Epithelial cell of proximal tubule (primary cell): ENCODE measurements around the gene TM9SF4. TPM values are rescaled to one million over a fixed set of nuclear protein-coding genes. Genes with fewer than 3 reads are reported as not detected.

Source experiments
- DNase-seq: peaks from one replicate; pipeline ENCODE4 v3.0.0-alpha.2; 2011; ENCODE audit warnings: low read depth
- H3K4me3 ChIP-seq: 2 replicates; pipeline ENCODE4 v1.5.1; 2011; ENCODE audit warnings: low read depth, mild to moderate bottlenecking, low read length
- total RNA-seq: library from RNA; depleted of rRNA; stranded (reverse); fragments of >200 nt; gene quantifications from 2 replicates; pipeline ENCODE4 v1.2.3, GENCODE V29; 2015
- TF ChIP-seq, protein P1 (sequence below): conservative IDR thresholded peaks from 2 replicates; pipeline ENCODE4 v1.5.1; 2012; ENCODE audit warnings: low read depth, mild to moderate bottlenecking, low read length

The TM9SF4 gene
- total RNA-seq, 1 donor from 2014 or later: 25.7 TPM

DNA sequence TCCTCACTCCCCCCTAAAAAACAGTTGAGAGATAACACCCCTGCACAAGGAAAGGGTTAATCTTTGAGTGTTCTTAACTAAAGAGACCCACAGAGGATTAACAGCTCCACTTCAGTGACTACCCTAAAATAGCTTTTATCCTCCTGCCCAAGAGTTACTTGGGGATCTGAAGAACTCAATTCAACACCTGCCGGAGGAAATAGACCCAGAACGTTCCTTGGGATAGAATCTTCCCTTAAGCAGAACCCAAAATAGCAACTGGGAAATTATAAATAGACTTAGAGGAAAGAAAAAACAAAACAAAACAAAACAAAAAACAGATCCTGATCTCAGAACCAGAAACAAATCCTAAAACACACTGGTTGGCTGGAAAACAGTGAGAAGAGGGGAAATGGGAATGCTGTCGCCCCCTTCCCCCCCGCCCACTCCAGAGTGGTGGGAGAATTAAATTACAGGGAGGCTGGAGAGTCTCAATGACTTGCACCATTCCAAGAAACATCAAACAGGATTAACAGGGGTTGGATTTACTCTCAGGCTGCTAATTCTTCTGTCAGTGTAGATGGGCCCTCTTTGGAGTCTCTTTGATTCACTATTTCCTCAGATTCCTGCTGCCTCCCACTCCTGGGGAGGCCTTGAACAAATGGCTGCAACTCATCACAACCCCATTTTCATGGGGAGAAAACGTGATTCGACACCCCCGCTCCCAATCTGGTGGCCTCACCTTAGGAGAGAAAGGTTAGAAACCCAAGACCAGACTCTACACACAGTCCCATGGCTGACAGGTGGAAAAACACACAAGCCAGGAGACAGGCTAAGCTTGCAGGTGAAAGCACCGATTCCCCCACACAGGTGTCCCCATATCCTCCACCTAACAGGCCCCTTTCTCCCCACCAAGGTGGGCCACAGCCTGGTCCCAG, 96.6 kb downstream of the TM9SF4 start:
- TF ChIP-seq, protein P1, sequence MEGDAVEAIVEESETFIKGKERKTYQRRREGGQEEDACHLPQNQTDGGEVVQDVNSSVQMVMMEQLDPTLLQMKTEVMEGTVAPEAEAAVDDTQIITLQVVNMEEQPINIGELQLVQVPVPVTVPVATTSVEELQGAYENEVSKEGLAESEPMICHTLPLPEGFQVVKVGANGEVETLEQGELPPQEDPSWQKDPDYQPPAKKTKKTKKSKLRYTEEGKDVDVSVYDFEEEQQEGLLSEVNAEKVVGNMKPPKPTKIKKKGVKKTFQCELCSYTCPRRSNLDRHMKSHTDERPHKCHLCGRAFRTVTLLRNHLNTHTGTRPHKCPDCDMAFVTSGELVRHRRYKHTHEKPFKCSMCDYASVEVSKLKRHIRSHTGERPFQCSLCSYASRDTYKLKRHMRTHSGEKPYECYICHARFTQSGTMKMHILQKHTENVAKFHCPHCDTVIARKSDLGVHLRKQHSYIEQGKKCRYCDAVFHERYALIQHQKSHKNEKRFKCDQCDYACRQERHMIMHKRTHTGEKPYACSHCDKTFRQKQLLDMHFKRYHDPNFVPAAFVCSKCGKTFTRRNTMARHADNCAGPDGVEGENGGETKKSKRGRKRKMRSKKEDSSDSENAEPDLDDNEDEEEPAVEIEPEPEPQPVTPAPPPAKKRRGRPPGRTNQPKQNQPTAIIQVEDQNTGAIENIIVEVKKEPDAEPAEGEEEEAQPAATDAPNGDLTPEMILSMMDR: no peak
- peak overlapping the region; percentile 100 for H3K4me3 ChIP-seq
- DNase-seq: no peak

DNA sequence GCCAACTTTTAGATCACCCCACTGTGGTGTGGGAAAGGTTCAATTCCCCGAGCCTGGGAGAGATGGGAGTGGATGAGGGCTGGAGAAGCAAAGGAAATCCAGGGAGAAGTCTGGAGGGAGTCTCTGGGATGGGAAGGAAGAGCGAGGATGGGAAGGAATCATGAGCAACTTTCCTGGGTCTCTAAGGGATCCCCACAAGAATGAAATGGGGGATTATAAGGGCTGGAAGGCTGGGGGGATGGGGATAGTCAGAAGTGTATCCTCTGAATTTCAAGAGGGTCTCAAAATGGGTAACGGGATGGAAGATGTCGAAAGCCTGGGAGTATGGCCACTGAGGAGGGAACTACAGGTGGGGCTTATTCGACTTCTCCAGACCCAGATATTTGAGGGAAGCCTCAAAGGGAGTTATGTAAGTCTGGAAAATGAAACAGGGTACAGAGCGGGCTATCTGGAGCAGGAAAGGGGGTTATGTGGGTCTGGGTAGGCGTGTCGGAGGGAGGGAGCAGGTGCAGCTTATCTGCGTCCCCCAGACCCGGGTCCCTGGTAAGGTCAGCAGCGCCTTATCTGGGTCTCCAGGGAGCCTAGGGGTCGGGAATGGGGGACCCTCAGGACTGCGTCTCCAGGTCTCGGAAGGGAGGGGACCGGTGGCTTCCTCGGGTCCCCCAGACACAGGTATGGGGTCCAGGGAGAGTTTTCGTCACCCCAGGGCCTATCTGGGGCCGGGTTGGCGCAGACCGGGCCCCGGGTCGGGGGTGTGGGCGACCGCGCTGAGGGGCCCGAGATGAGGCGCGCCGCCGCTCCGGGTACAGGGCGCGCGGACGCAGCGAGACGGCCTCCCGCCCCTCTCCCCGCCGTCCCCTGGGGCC, 97.5 kb downstream of the TM9SF4 start:
- TF ChIP-seq, protein P1: no peak
- peak overlapping the region; percentile 100 for H3K4me3 ChIP-seq
- no peak for DNase-seq

DNA sequence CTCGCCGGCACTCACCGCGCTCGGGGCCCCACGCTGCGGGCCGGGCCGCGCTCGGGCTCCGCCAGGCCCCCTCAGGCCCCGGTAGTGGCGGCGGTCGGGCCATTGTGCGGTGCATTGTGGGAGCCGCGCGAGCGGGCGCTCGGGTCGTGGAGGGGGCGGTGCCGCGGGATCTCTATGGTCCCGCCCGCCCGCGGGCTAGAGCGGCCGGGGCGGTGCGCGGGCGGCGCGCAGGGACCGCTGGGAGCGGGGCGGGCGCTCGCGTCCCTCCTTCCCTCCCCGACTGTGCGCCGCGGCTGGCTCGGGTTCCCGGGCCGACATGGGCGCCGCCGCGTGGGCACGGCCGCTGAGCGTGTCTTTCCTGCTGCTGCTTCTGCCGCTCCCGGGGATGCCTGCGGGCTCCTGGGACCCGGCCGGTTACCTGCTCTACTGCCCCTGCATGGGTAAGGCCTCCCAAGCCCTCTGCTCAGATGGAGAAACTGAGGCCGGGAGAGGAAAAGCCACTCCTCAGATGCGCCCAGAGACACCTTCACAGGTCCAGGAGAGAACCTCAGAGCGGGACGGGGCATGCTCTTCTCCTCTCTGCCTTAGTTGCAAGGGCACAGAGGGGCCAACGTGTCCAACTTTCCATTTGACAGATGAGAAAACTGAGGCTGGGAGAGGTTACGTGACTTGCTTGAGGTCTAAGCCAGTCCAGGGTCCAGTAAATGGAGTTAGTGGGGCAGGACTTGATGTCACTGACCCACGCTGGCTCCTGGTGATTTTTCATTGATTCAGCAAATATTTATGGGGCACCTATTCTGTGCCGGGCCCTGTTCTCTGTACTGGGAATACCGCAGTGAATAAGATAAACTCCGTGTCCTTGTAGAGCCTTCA, 98.3 kb downstream of the TM9SF4 start, which contains the start of the genes PLAGL2 and POFUT1:
Gene PLAGL2 (minus strand): TSS at position 118 of the 873 bp plus-strand sequence. CDS start 5,565 bp downstream, outside the sequence.
Gene POFUT1 (plus strand): TSS at position 255 of the 873 bp plus-strand sequence. CDS start 62 bp downstream, at position 317.
- H3K4me3 ChIP-seq: peak within 1 kb of the TSS; percentile 100
- DNase-seq: no peak
- TF ChIP-seq, protein P1: peak; percentile 19

DNA sequence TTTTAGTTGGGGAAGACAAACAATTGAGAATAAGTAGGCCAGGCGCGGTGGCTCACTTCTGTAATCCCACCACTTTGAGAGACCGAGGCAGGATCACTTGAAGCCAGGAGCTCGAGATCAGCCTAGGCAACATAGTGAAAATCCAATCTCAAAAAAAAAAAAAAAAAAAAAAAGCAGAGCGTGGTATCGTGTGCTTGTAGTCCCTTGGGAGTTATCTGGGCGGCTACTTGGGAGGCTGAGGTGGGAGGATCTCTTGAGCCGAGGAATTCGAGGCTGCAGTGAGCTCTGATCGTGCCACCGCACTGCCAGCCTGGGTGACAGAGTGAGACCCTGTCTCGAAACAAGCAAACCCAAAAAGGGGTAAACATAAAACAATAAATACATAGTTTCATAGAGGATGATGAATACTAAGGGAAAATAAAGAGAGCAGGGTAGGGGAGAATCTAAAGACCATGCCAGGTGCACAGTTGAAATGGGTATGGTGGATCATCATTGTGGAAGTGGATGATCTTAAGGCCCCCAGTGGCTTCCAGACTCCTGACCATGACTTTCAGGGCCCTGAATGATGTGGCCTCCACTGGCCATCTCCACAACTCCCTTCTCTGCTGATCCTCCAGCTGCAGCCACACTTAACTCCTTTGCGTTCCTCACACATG, 99.1 kb downstream of the TM9SF4 start:
- TF ChIP-seq, protein P1: no peak
- peak overlapping the region; percentile 100 for H3K4me3 ChIP-seq
- no peak for DNase-seq

DNA sequence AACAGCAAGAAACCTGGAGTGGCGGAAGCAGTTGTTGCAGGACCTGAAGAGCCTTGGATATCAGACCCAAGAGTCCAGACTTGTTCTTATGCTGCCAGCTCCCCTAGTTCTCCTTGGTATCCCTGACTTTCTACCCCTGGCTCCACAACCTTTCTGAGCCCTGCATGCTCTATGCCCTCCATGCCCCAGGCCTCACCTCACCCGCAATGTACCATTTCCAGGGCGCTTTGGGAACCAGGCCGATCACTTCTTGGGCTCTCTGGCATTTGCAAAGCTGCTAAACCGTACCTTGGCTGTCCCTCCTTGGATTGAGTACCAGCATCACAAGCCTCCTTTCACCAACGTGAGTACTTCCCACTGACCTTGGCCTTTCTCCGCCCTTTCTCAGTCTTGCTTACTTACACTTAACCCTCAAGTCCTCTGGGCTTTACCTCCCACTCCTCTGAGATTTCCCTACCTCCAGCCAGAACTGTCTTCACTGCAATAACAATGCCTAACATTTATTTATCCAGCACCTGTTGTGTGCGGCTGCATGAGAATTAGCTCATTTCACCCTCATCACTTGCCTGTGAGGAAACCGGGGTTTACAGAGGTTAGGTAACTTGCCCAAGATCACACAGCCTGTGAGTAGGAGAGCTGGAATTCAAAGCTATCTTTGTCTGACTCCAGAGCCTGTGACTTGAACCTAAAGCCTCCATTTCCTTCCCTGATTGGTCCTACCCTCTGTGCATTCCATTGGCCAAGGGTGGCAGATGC, 100.5 kb downstream of the TM9SF4 start:
- no peak for DNase-seq
- TF ChIP-seq, protein P1: no peak
- H3K4me3 ChIP-seq: no peak overlapping the region
